IPS-15b (cell line): ENCODE data around the gene ECHS1.
"Not testable (repeated sequence)": the region's sequence is repeated elsewhere in the genome, so short reads cannot be mapped to it uniquely, and the experiment has no call there.

Experiments used
- H3K27me3 ChIP-seq: one replicate; pipeline ENCODE4 v1.6.1; 2013; ENCODE audit warnings: low read length; ENCODE audit not compliant: control insufficient read depth, insufficient read depth
- H3K36me3 ChIP-seq: one replicate; pipeline ENCODE4 v1.6.1; 2013; ENCODE audit warnings: low read length; ENCODE audit not compliant: control insufficient read depth, insufficient read depth
- H3K4me1 ChIP-seq: one replicate; pipeline ENCODE4 v1.6.1; 2013; ENCODE audit warnings: mild to moderate bottlenecking, low read length; ENCODE audit not compliant: control insufficient read depth, insufficient read depth
- H3K4me3 ChIP-seq: one replicate; pipeline ENCODE4 v1.5.1; 2013; ENCODE audit warnings: low read depth, low read length
- H3K9ac ChIP-seq: one replicate; pipeline ENCODE4 v1.6.1; 2013; ENCODE audit warnings: low read depth, mild to moderate bottlenecking, low read length
- H3K9me3 ChIP-seq: one replicate; pipeline ENCODE4 v1.6.1; 2013; ENCODE audit warnings: mild to moderate bottlenecking, low read length; ENCODE audit not compliant: control insufficient read depth, insufficient read depth

Gene ECHS1

GRCh38 chr10:133394801-133395221, 21.7 kb upstream of the ECHS1 start:
- no peaks in the 10 kb centered on the region for H3K27me3 ChIP-seq
- peak overlapping the region; percentile 82 for H3K9ac ChIP-seq
- no peaks in the 10 kb centered on the region for H3K9me3 ChIP-seq
- peaks cover 26% of the 10 kb centered on the region for H3K36me3 ChIP-seq
- peak overlapping the region; percentile 88 for H3K4me3 ChIP-seq
- H3K4me1 ChIP-seq = no peaks in the 10 kb centered on the region

GRCh38 chr10:133394064-133394663, 21.0 kb upstream of the ECHS1 start, which contains the start of gene MTG1:
Gene MTG1 (plus strand): TSS chr10:133394157. CDS start chr10:133394221, 64 bp downstream.
- Histone ChIP-seq H3K27me3 (no peaks in the 10 kb centered on the region), H3K9me3 (no peaks in the 10 kb centered on the region), H3K4me1 (no peaks in the 10 kb centered on the region), H3K4me3 (peak within 1 kb of the TSS; percentile 88), H3K36me3 (peaks cover 22% of the 10 kb centered on the region), H3K9ac (peak within 1 kb of the TSS; percentile 82)

- no peaks in the 10 kb centered on the region for H3K9me3 ChIP-seq
- peaks cover 17% of the 10 kb centered on the region for H3K36me3 ChIP-seq
- H3K27me3 ChIP-seq = no peaks in the 10 kb centered on the region
- peak overlapping the region; percentile 49 for H3K4me3 ChIP-seq
- H3K4me1 ChIP-seq = no peaks in the 10 kb centered on the region
- no peak overlapping the region for H3K9ac ChIP-seq
Measured at GRCh38 chr10:133393401-133394063, 20.4 kb upstream of the ECHS1 start.

- Histone ChIP-seq H3K4me3 (no peak overlapping the region), H3K4me1 (no peaks in the 10 kb centered on the region), H3K9ac (no peak overlapping the region)
Measured at GRCh38 chr10:133391761-133392518, 18.8 kb upstream of the ECHS1 start.

GRCh38 chr10:133391249-133391635, 18.1 kb upstream of the ECHS1 start:
- H3K9ac ChIP-seq = no peak overlapping the region
- no peaks in the 10 kb centered on the region for H3K4me1 ChIP-seq
- H3K4me3 ChIP-seq = no peak overlapping the region
- H3K36me3 ChIP-seq = peaks cover 7% of the 10 kb centered on the region
- H3K27me3 ChIP-seq = no peaks in the 10 kb centered on the region
- H3K9me3 ChIP-seq = no peaks in the 10 kb centered on the region

More at GRCh38 chr10:133391761-133392518, 18.8 kb upstream of the ECHS1 start:
- Histone ChIP-seq H3K36me3 (peaks cover 13% of the 10 kb centered on the region), H3K27me3 (no peaks in the 10 kb centered on the region), H3K9me3 (no peaks in the 10 kb centered on the region)

GRCh38 chr10:133390597-133391248, 17.6 kb upstream of the ECHS1 start:
- no peaks in the 10 kb centered on the region for H3K27me3 ChIP-seq
- H3K4me1 ChIP-seq = no peaks in the 10 kb centered on the region
- no peak overlapping the region for H3K9ac ChIP-seq
- peaks cover 2% of the 10 kb centered on the region for H3K36me3 ChIP-seq
- H3K4me3 ChIP-seq = no peak overlapping the region
- no peaks in the 10 kb centered on the region for H3K9me3 ChIP-seq

GRCh38 chr10:133388973-133389818, 16.0 kb upstream of the ECHS1 start:
- Histone ChIP-seq H3K27me3 (no peaks in the 10 kb centered on the region), H3K9ac (no peak overlapping the region), H3K4me1 (no peaks in the 10 kb centered on the region), H3K36me3 (peaks cover 2% of the 10 kb centered on the region), H3K9me3 (no peaks in the 10 kb centered on the region), H3K4me3 (no peak overlapping the region)

- no peaks in the 10 kb centered on the region for H3K27me3 ChIP-seq
- no peak overlapping the region for H3K9ac ChIP-seq
- no peaks in the 10 kb centered on the region for H3K9me3 ChIP-seq
- no peaks in the 10 kb centered on the region for H3K4me1 ChIP-seq
- no peak overlapping the region for H3K4me3 ChIP-seq
- H3K36me3 ChIP-seq = no peaks in the 10 kb centered on the region
Measured at GRCh38 chr10:133388236-133388972, 15.2 kb upstream of the ECHS1 start.

GRCh38 chr10:133386951-133387350, 13.8 kb upstream of the ECHS1 start:
- not testable (repeated sequence) for H3K27me3 ChIP-seq, H3K9ac ChIP-seq, H3K4me3 ChIP-seq, H3K36me3 ChIP-seq, H3K4me1 ChIP-seq, H3K9me3 ChIP-seq

GRCh38 chr10:133385214-133385613, 12.1 kb upstream of the ECHS1 start:
- Histone ChIP-seq H3K9me3 (no peaks in the 10 kb centered on the region), H3K27me3 (peaks cover 8% of the 10 kb centered on the region), H3K4me1 (no peaks in the 10 kb centered on the region), H3K36me3 (no peaks in the 10 kb centered on the region), H3K4me3 (no peak overlapping the region), H3K9ac (no peak overlapping the region)
